HUDEP-2 (cell line): ENCODE data around the gene ZNF317.
A peak's percentile ranks its signal among the peaks of the same experiment; 100 is the strongest.
"Not testable (repeated sequence)": the region's sequence is repeated elsewhere in the genome, so short reads cannot be mapped to it uniquely, and the experiment has no call there.

Source experiments
- DNase-seq, 76 experiments: peaks; one replicate each; lab custom pipeline; 2025; ENCODE audit not compliant: unreplicated experiment in 76 of 76; lab: John Stamatoyannopoulos, UW

The ZNF317 gene

DNA sequence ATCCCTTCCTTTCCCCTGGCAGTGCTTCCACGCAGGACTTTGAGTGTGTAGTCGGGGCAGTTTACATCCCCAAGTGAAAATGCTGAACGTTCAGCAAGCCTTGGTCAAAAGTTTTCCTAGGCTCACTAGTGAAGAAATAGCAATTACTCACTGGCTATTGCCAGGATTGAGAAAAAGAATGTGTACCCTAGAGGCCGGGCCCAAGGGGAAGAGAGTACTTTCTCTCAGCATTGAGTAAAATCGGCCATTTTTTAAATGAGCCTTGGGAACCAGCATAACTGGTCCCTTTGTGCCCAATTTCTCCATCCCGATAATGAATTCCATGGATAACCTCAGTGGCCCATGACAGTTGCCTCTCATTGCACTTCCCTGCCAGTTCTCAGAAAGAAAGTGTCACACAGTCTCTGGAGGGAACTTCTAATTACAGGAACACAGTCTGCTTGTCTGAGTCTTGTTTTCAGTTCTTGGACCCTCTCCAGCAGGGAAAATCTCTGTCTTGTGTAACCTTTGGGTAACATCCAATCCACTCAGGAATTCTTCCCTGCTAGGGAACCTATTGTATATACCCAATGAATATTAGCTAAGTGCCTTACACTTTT, 31.3 kb downstream of the ZNF317 start:
- no peak for DNase-seq

DNA sequence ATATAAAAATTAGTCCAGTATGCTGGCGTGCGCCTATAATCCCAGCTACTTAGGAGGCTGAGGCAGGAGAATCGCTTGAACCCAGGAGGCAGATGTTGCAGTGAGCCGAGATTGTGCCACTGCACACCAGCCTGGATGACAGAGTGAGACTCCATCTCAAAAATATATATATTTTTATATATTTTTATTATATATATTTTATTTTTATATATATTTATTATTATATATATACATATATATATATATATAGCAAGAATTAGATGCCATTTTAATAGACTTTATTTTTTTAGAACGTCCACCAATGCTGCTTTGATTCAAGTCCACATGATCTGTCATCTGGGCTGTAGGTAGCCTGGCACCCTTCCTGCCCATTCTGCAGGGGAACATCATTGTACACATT, 35.1 kb downstream of the ZNF317 start:
- no peak for DNase-seq

DNA sequence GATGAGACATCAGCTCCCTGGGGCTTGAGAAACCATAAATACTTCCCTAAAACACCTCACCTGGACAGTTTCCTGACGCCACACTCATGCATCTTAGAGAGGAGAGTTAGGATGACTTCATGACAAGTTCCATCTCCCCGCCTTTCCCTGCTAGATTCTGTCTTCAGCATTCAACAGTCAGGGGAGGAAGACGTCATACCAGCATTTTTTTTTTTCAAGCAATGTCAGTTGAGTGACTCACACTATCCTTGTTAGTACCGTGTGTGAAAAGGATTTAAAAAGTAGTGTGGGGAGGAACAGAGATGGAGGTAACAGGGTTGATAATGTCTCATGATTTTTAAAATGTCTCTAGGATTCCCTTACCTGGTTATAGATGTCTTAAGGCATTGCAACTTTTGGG, 38.7 kb downstream of the ZNF317 start, which contains the start of gene OR7D2:
Gene OR7D2 (plus strand): TSS at position 79 of the 400 bp plus-strand sequence. CDS start 6,803 bp downstream, outside the sequence.
- DNase-seq: no peak

DNA sequence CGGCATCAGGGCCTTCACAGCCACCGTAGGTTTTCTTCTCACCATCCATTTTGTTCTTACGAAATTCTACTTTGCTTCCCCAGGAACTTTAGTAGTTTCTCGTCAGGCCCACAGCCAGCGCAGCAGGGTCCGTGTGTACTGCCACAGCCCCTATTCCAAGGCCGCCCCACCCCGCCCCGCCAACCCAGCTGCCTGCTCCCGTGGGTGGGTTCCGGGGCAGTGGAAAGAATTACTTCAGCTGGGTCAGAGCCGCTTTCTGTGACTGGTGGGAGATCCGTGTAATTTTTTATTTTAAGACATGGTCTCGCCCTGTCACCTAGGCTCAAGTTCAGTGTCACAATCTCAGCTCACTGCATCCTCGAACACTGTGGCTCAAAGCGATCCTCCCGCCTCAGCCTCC, 42.8 kb downstream of the ZNF317 start:
- DNase-seq: no peak

DNA sequence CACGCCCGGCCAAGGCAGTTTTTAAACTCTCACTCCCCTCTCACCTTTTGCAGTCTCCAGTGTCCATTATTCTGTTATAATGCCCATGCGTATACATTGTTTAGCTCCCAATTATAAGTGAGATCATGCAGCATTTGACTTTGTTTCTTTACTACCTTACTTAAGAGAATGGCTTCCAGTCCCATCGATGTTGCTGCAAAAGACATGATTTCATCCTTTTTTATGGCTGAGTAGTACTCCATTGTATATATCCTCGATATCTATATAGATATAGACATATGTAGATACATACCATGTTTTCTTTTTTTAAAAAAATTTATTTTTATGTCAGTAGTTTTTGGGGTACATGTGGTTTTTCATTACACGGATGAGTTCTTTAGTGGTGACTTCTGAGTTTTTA, 47.0 kb downstream of the ZNF317 start:
- no peak for DNase-seq

DNA sequence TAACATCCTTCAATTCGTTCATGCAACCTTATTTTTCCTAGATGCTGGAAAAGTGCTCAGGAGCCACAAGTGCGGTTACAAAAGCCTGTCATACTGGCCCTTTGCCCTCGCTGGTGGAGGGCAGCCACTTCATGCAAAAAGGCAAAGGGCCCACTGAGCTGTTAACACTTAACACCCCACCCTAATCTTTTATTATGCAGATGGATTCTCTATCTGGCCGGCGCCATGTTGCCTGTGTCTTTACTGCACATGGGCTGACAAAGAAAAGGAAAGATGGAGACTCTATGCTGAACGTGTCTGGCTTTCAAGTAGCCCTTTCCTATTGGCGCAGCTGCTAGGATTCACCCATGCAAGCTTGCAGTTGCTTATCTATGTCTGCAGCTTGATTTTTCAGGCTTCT, 49.3 kb downstream of the ZNF317 start:
- no peak for DNase-seq

DNA sequence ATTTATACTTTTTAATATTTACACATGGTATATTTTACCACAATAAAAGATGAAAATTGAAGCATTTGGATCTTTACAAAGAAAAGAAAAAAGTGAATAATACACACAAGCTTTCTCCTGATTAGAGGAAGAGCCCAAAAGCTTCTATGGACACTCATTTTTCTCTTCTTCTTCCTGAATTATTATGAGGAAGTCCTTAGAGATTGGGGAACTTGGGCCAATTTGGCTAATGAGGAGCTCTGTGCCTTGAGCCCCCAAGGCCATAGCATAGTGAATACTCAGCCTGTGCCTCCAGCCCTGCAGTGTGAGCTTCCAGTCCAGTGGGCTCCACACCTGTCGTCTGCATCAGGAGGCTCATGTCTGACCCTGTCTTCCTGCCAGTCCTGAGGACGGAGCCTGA, 57.8 kb downstream of the ZNF317 start:
- DNase-seq: not testable (repeated sequence)

DNA sequence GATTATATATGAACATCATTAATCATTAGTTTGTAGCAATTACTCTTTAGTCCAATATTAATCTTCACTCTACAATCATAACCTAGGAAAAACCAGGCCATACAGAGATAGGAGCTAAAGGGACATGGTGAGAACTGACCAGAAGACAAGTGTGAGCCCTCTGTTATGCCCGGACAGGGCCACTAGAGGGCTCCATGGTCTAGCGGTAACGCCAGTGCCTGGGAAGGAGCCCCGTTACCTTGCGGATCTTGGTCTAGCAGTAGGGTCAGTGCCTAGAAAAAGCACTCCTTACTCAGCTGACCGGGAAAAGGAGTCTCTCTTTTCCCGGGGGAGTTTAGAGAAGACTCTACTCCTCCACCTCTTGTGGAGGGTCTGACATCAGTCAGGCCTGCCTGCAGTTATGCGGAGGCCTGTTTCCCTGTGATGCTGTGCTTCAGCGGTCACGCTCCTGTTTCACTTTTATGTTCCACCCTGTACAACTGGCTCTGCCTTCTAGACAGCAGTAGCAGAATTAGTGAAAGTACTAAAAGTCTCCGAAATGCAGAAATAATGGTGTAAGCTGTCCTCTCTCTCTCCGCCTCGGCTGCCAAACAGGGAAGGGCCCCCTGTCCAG, 65.4 kb downstream of the ZNF317 start:
- DNase-seq: peak in 60 of 76 experiments; percentile 4 to 79 (median 40)
